Activated naive CD4-positive, alpha-beta T cell treated with anti-CD3 and anti-CD28 coated beads for 36 hours (primary cell): Measurements from ENCODE around the gene KIAA1549. TPM values are rescaled to one million over a fixed set of nuclear protein-coding genes. Genes with fewer than 3 reads are reported as not detected.

Experiments used
- CTCF ChIA-PET: fragments of 350-600 bp; sonication (Branson Sonifier 250); formaldehyde crosslinking; loops from one replicate; lab custom pipeline; 2021; ENCODE audit warnings: antibody characterized with exemption; lab: Charles Lee
- DNase-seq: peaks from one replicate; pipeline ENCODE4 v3.0.0-alpha.2; 2020
- H3K27ac Mint-ChIP-seq: one replicate; pipeline ENCODE4 v1.8.0; 2021; ENCODE audit warnings: mild to moderate bottlenecking, mixed read lengths
- H3K27me3 Mint-ChIP-seq: one replicate; pipeline ENCODE4 v1.8.0; 2021; ENCODE audit warnings: low read depth, mixed read lengths
- H3K36me3 Mint-ChIP-seq: one replicate; pipeline ENCODE4 v1.8.0; 2021; ENCODE audit warnings: low read depth, mixed read lengths
- H3K4me1 Mint-ChIP-seq: one replicate; pipeline ENCODE4 v1.8.0; 2021; ENCODE audit warnings: low read depth, mixed read lengths
- H3K4me3 Mint-ChIP-seq: one replicate; pipeline ENCODE4 v1.8.0; 2021; ENCODE audit warnings: mild to moderate bottlenecking, moderate library complexity, mixed read lengths
- H3K9me3 Mint-ChIP-seq: one replicate; pipeline ENCODE4 v1.8.0; 2021; ENCODE audit warnings: mixed read lengths
- intact Hi-C: fragments of 100-400 bp; cut with micrococcal nuclease; formaldehyde crosslinking; loops from one replicate; pipeline ENCODE4 v1.15.1; 2023
- total RNA-seq, 2 experiments: library from RNA; stranded (reverse); gene quantifications; one replicate each; pipeline ENCODE4 v1.2.3, GENCODE V29; 2021

KIAA1549 gene
- total RNA-seq, 2 experiments from 2014 or later, result 0.60 to 0.67 TPM

DNA sequence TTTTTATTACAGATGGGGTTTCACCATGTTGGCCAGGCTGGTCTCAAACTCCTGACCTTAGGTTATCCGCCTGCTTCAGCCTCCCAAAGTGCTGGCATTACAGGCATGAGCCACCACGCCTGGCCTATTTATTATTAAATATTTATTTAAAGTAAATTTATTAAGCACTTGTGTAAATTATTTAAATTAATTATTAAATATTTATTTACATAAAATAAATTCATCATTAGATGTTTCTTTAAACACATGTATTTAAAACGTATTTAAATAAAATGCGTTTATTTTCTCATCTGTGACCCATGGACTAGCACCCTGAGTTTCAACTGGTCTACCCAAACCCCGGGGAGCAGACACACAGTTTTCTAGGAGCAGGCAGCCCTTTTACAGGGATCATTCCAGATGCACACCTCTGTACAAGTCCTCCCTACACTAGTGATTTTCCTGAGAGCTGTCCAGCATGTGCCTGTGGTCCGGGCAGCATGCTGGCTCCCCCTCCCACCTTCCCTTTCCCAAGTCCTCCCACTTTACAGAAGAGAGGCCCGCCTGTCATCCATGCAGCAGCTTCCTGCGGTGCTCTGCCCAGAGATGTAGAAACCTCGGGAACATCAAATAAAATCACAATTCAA, 94.0 kb downstream of the KIAA1549 start:
- no peak for DNase-seq
- intact Hi-C loops, result loop anchor here (2.0 to 5.0 kb wide), 4 partner anchors 232 to 470 kb away; partner anchors contain the start of genes FMC1, LUC7L2 and UBN2
- no peak overlapping the region for H3K27ac Mint-ChIP-seq
- peaks cover 6% of the 10 kb centered on the region for H3K4me1 Mint-ChIP-seq
- H3K4me3 Mint-ChIP-seq, result no peak overlapping the region
- no peaks in the 10 kb centered on the region for H3K27me3 Mint-ChIP-seq
- H3K9me3 Mint-ChIP-seq, result no peaks in the 10 kb centered on the region
- CTCF ChIA-PET, result interaction anchor here (0.6 to 4.0 kb wide), 31 partner anchors 10 to 187 kb away, joined by 3 to 45 read pairs (median 5); partner anchors contain the start of gene KIAA1549
- no peaks in the 10 kb centered on the region for H3K36me3 Mint-ChIP-seq

DNA sequence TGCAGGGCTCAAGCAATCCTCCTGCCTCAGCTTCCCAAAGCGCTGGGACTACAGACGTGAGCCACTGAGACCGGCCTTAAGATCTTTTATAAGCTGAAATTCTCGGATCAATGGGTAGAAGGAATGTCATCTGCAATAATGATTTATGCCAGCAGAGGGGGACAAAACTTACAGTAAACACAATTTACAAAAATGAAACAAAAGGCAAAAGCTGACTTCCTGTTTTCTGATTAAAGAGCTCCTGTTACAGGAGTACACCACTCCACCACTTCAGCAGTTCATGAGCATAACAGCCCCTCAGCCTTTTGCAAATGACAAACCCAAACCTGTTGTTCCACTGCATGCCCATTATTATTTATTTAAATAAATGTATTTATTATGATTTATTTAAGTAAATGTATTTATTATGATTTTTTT, 94.7 kb downstream of the KIAA1549 start:
- Mint-ChIP-seq H3K36me3 (no peaks in the 10 kb centered on the region), H3K4me1 (peaks cover 13% of the 10 kb centered on the region), H3K27me3 (no peaks in the 10 kb centered on the region), H3K27ac (peak overlapping the region; percentile 69), H3K9me3 (no peaks in the 10 kb centered on the region), H3K4me3 (no peak overlapping the region)
- CTCF ChIA-PET, result interaction anchor here (0.6 to 4.0 kb wide), 35 partner anchors 10 to 452 kb away, joined by 3 to 45 read pairs (median 4); partner anchors contain the start of gene KIAA1549
- DNase-seq, result peak; percentile 52
- intact Hi-C loops, result loop anchor here (1.0 to 5.0 kb wide), 8 partner anchors 12 to 471 kb away; partner anchors contain the start of genes FMC1, LUC7L2 and UBN2

GRCh38 chr7:138885383-138886147, 95.6 kb downstream of the KIAA1549 start:
- no peaks in the 10 kb centered on the region for H3K36me3 Mint-ChIP-seq
- peak; percentile 14 for DNase-seq
- no peak overlapping the region for H3K4me3 Mint-ChIP-seq
- intact Hi-C loops, result loop anchor here (1.0 to 5.0 kb wide), 8 partner anchors 13 to 472 kb away; partner anchors contain the start of genes FMC1, LUC7L2 and UBN2
- no peak overlapping the region for H3K27ac Mint-ChIP-seq
- CTCF ChIA-PET, result interaction anchor here (0.7 to 4.0 kb wide), 25 partner anchors 9 to 453 kb away, joined by 3 to 45 read pairs (median 5); partner anchors contain the start of gene KIAA1549
- H3K4me1 Mint-ChIP-seq, result peaks cover 13% of the 10 kb centered on the region
- no peaks in the 10 kb centered on the region for H3K9me3 Mint-ChIP-seq
- no peaks in the 10 kb centered on the region for H3K27me3 Mint-ChIP-seq

DNA sequence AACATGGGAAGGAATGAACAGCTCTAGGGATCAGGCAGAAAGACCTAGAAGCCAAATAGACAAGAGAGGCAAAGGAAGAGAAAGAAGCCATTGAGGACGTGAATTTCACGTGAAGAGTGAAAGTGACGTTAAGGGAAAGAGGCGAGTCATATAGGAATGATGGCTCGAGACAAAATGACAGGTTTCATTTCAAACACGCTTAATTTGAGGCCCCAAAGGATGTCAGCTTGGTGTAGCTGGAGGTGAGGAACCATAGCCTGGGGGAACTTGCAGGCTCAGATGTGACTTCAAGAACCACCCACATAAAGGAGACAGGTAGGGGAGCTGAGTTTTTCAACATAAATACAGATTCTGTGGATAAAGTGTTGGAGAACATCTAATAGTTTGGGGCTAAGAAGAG, 98.9 kb downstream of the KIAA1549 start:
- intact Hi-C loops, result no loop called here
- peak; percentile 53 for DNase-seq
- no peaks in the 10 kb centered on the region for H3K9me3 Mint-ChIP-seq

GRCh38 chr7:138881579-138882188, 99.5 kb downstream of the KIAA1549 start:
- Mint-ChIP-seq H3K36me3 (no peaks in the 10 kb centered on the region), H3K4me3 (no peak overlapping the region), H3K4me1 (peaks cover 14% of the 10 kb centered on the region), H3K9me3 (no peaks in the 10 kb centered on the region), H3K27ac (no peak overlapping the region), H3K27me3 (no peaks in the 10 kb centered on the region)
- intact Hi-C loops, result no loop called here
- no peak for DNase-seq
- CTCF ChIA-PET, result interaction anchor here (1.0 kb wide), 1 partner anchor 136 kb away, joined by 3 read pairs; no protein-coding TSS in a partner anchor

More for the DNA sequence above, 98.9 kb downstream of the KIAA1549 start:
- Mint-ChIP-seq H3K27me3 (no peaks in the 10 kb centered on the region), H3K4me3 (no peak overlapping the region), H3K36me3 (no peaks in the 10 kb centered on the region), H3K4me1 (peaks cover 13% of the 10 kb centered on the region), H3K27ac (peak overlapping the region; percentile 69)
- CTCF ChIA-PET, result interaction anchor here (0.7 to 1.0 kb wide), 2 partner anchors 135 to 193 kb away, joined by 3 read pairs; no protein-coding TSS in a partner anchor

DNA sequence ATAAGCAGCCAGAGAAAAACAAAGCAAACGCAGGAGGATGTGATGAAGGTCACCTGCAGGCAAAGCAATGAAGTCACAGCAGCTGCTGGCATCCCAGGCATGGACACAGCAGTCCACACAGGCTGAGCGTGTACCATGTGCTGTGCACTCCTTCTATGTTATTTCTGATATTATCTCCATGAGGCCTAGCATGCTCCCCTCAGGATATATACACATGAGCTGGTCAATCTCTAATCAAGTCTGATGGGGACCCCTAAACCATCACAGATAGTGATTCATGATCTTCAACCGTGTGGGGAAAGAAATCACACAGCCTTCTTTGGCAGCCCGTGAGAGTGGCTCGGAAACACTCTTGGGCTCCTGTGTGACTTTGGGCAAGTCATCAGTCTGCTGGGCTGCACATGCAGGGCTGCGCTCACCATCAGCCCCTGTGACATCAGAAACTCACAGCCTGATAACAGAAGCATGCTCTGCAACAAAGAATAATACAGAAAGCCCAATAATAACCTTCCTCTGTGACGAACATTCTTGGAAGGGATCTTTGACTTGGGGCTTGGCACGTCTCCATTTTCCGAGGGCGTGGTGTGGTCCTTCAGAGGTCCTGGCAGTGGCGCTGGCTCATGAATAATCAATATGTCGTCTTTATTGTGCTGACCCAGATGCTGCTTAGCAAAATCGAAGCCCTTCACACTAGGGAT, 100.2 kb downstream of the KIAA1549 start:
- intact Hi-C loops, result no loop called here
- CTCF ChIA-PET, result no interaction called here

DNA sequence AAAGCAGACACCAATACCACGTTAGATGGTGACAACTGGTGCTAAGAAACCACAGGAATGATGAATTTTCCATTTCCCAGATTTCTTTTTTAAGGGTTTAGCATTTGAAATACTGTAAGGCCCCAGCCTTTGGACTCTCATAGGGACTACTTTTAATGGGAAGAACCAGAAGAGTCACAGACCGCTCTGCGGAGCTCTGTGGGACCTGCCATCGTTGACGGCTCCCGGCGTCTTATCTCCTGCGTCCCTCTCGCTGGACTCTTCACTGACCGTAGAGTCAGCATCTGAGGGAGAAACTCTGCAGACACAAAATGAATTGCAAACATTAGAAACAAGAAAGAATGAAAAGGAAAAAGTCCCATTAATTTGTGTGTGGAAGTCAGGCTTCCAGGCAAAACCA, 101.8 kb downstream of the KIAA1549 start:
- no peaks in the 10 kb centered on the region for H3K27me3 Mint-ChIP-seq
- no peak overlapping the region for H3K4me3 Mint-ChIP-seq
- no peaks in the 10 kb centered on the region for H3K9me3 Mint-ChIP-seq
- no peak overlapping the region for H3K27ac Mint-ChIP-seq
- intact Hi-C loops, result loop anchor here (5.0 kb wide), 1 partner anchor 252 kb away; no protein-coding TSS in a partner anchor
- H3K36me3 Mint-ChIP-seq, result no peaks in the 10 kb centered on the region
- CTCF ChIA-PET, result interaction anchor here (0.6 to 1.1 kb wide), 2 partner anchors 12 to 450 kb away, joined by 3 read pairs; no protein-coding TSS in a partner anchor
- DNase-seq, result no peak
- peaks cover 24% of the 10 kb centered on the region for H3K4me1 Mint-ChIP-seq

More for the DNA sequence above, 100.2 kb downstream of the KIAA1549 start:
- H3K36me3 Mint-ChIP-seq, result no peaks in the 10 kb centered on the region
- no peak overlapping the region for H3K4me3 Mint-ChIP-seq
- no peak for DNase-seq
- no peak overlapping the region for H3K27ac Mint-ChIP-seq
- H3K27me3 Mint-ChIP-seq, result no peaks in the 10 kb centered on the region
- H3K9me3 Mint-ChIP-seq, result no peaks in the 10 kb centered on the region
- peaks cover 19% of the 10 kb centered on the region for H3K4me1 Mint-ChIP-seq

GRCh38 chr7:138878856-138879255, 102.3 kb downstream of the KIAA1549 start:
- no peaks in the 10 kb centered on the region for H3K9me3 Mint-ChIP-seq
- H3K36me3 Mint-ChIP-seq, result no peaks in the 10 kb centered on the region
- intact Hi-C loops, result loop anchor here (5.0 kb wide), 1 partner anchor 252 kb away; no protein-coding TSS in a partner anchor
- no peak overlapping the region for H3K27ac Mint-ChIP-seq
- no peak for DNase-seq
- H3K27me3 Mint-ChIP-seq, result no peaks in the 10 kb centered on the region
- H3K4me3 Mint-ChIP-seq, result no peak overlapping the region
- CTCF ChIA-PET, result interaction anchor here (0.6 kb wide), 1 partner anchor 451 kb away, joined by 3 read pairs; no protein-coding TSS in a partner anchor
- peaks cover 24% of the 10 kb centered on the region for H3K4me1 Mint-ChIP-seq

DNA sequence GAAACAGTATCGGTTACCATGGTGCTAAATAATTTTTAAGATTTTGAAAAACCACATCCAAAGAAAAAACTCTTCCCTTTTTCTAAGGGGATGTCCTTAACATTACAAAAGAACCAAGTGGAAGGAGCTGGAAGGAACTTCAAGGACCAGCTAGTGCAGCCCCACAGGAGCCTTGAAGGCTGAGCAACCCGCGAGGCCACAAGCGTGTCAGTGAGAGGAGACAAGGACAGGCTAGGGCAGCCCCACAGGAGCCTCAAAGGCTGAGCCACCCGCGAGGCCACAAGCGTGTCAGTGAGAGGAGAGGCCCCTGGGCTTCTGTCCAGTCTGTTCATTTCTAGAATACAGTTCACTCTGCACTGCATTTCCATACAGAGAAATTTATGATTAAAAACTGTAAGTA, 103.1 kb downstream of the KIAA1549 start:
- CTCF ChIA-PET, result interaction anchor here (3.2 kb wide), 1 partner anchor 8 kb away, joined by 15 read pairs; no protein-coding TSS in a partner anchor
- no peaks in the 10 kb centered on the region for H3K9me3 Mint-ChIP-seq
- H3K4me3 Mint-ChIP-seq, result no peak overlapping the region
- DNase-seq, result no peak
- H3K27me3 Mint-ChIP-seq, result no peaks in the 10 kb centered on the region
- H3K36me3 Mint-ChIP-seq, result no peaks in the 10 kb centered on the region
- intact Hi-C loops, result loop anchor here (5.0 kb wide), 1 partner anchor 251 kb away; no protein-coding TSS in a partner anchor
- peaks cover 24% of the 10 kb centered on the region for H3K4me1 Mint-ChIP-seq
- H3K27ac Mint-ChIP-seq, result no peak overlapping the region

DNA sequence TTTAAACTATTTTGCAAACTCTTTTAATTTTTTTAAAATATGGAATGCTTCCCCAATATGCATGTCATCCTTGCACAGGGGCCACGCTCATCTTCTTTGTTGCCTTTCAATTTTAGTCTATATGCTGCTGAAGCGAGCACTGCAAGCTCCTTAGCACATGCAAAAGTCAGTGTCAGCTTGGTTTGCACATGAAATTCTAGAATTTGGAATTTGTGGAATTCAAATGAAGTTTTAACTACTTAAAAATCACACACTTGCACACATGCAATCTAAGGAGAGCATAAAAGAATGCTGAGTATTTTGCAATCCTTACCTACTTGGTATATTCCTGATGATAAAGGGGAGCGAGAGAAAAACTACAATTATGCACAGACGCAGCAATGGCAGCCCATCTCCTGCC, 104.9 kb downstream of the KIAA1549 start:
- CTCF ChIA-PET, result interaction anchor here (1.3 to 3.2 kb wide), 2 partner anchors 10 to 137 kb away, joined by 3 to 15 read pairs; no protein-coding TSS in a partner anchor
- no peak for DNase-seq
- intact Hi-C loops, result loop anchor here (1.0 to 5.0 kb wide), 4 partner anchors 12 to 249 kb away; no protein-coding TSS in a partner anchor
- H3K27me3 Mint-ChIP-seq, result no peaks in the 10 kb centered on the region
- peaks cover 13% of the 10 kb centered on the region for H3K4me1 Mint-ChIP-seq
- no peaks in the 10 kb centered on the region for H3K36me3 Mint-ChIP-seq
- no peak overlapping the region for H3K4me3 Mint-ChIP-seq
- no peak overlapping the region for H3K27ac Mint-ChIP-seq
- no peaks in the 10 kb centered on the region for H3K9me3 Mint-ChIP-seq

DNA sequence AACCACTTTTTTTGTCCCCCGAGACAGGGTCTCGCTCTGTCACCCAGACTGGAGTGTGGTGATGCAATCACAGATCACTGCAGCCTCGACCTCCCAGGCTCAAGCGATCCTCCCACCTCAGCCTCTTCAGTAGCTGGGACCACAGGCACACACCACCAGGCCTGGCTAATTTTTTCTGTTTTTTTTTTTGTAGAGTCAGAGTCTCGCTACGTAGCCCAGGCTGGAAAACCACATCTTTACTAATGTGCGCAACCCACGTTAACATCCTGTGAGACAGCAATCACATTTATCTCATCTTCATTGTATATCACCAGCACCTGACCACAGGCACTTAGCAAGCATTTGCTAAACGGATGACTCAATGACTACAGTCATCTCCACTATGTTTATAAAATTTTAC, 105.4 kb downstream of the KIAA1549 start:
- Mint-ChIP-seq H3K4me3 (no peak overlapping the region), H3K36me3 (no peaks in the 10 kb centered on the region), H3K4me1 (peaks cover 13% of the 10 kb centered on the region), H3K27ac (no peak overlapping the region), H3K9me3 (no peaks in the 10 kb centered on the region), H3K27me3 (no peaks in the 10 kb centered on the region)
- CTCF ChIA-PET, result interaction anchor here (1.3 to 3.2 kb wide), 2 partner anchors 11 to 137 kb away, joined by 3 to 15 read pairs; no protein-coding TSS in a partner anchor
- intact Hi-C loops, result loop anchor here (1.0 to 5.0 kb wide), 4 partner anchors 11 to 248 kb away; no protein-coding TSS in a partner anchor
- peak; percentile 81 for DNase-seq
